ENCODE results near the gene FAM107A.

- TF ChIP-seq CTCF (conservative IDR thresholded peaks at IDR 0.05; ENCODE audit: low read depth, low read length): no peak
- TF ChIP-seq USF2 (IDR thresholded peaks at IDR 0.05; ENCODE audit: low read depth, low read length): no peak
- TF ChIP-seq RCOR1 (IDR thresholded peaks at IDR 0.05; ENCODE audit: insufficient replicate concordance, low read length): no peak
- TF ChIP-seq RAD21 (IDR thresholded peaks at IDR 0.05; ENCODE audit: low read length): no peak
- no peak for TF ChIP-seq RFX5 (IDR thresholded peaks at IDR 0.05; ENCODE audit: low read depth, low read length)
- TF ChIP-seq ELK1 (IDR thresholded peaks at IDR 0.05; ENCODE audit: borderline replicate concordance, low read depth, low read length): no peak
- no peak for TF ChIP-seq POLR2A (IDR thresholded peaks at IDR 0.05; ENCODE audit: low read depth, low read length)
- TF ChIP-seq MAZ (IDR thresholded peaks at IDR 0.05; ENCODE audit: borderline replicate concordance, low read depth, low read length): no peak
Measured at GRCh38 chr3:58594117-58594516, 16.9 kb upstream of the FAM107A start.

Measured in IMR-90 (cell line).